ENCODE results near the gene ANXA6. TPM values are rescaled to one million over a fixed set of nuclear protein-coding genes. Genes with fewer than 3 reads are reported as not detected.
"Not testable (repeated sequence)": the region's sequence is repeated elsewhere in the genome, so short reads cannot be mapped to it uniquely, and the experiment has no call there.

The ANXA6 gene
- total RNA-seq, 1 donor from 2014 or later = 222 TPM

DNA sequence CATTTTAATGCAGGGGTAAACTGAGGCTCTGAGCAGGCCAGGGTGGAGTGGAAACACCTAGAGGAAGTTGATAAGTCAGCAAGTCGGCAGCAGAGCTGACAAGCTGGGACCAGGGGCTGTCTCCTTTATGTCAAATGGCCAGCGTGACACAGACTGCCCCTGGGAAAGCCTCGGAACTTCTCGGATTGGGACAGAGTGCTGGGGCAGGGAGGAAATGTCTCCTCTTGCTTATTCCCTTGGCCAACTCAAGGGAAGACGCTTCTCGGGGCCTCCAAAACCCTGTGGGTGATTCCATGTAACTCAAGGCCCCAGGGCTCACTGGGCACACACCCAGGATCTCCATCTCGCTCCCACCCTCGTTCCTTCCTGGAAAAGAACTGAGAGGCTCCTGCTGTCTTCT is 25.4 kb upstream of the ANXA6 start:
- ATAC-seq = no peak
- DNase-seq (ENCODE audit: missing footprints) = no peak
- intact Hi-C loops (cut with DNase I) = no loop called here

DNA sequence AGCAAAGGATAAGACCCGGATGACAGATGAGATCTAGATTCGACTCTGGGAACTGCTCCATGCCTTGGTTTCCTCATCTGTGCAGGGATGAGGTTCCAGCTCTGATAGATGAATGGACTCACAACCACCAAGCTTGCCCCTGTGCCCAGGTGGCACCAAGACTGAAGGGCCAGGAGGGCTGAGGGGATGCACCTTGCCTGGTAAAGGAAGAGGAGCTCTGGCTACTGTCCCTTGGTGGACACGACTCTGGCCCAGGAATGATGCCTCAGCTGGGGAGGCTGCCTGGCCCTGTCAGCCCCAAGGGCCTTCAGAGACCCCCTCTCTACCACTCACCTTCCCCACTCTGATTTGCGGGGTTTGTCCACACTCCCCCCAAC is 24.9 kb upstream of the ANXA6 start:
- intact Hi-C loops (cut with DNase I) = no loop called here
- ATAC-seq = no peak

DNA sequence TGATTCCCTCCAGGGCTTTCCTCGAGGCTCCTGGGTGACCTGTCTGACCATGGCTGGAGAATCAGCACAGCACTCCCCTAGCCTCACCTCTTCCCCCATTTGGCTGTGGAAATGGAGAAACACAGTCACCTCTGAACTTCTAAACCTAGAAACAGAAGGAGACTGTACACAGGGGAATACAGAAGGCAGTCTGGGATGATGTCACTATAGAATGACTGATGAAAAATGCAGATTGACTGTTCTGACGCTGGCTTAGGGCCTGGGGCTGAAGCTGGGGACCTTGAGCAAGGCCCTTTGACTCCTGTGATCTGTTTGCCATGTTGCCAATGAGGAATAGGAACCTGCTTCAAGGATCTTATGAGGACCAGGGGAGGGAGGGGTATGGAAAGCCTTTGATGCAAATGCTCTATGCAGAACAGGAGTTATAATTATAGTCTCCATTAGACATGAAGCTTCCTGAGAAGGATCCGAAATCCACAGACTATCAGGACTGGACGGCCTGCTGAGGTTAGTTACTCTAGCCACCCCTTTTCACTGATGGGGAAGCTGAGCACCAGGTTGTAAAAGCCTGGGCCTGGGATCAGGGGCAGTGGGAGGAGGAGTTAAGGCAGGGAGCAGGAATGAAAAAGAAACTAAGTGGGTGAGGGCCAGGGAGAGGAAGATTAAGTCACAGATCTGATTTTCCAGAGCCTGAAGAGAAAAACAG is 24.4 kb upstream of the ANXA6 start:
- no peak for DNase-seq (ENCODE audit: missing footprints)

More for the DNA sequence above, 24.9 kb upstream of the ANXA6 start:
- DNase-seq (ENCODE audit: missing footprints) = no peak

DNA sequence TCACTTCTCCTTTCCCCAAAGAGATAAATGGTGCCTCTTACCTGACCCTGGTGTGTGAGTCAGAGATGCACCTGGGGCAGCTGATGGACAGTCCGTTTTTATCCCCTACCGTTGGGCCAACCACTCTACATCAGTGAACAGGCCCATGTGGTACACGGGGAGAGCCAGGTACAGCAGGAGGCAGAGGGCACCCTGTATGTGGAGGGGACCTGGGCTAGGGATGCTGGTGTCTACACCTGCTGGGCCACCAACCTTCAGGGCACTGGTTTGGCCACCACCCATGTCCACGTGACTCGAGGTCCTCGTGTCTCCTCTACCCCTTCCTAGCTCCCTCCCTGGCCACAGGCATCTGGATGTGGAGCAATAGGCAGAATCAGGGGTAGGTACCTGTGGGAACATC is 22.7 kb upstream of the ANXA6 start:
- ATAC-seq (no peak), DNase-seq (ENCODE audit: missing footprints) (no peak)
- intact Hi-C loops (cut with DNase I) = no loop called here

More for the DNA sequence above, 24.4 kb upstream of the ANXA6 start:
- no peak for ATAC-seq
- intact Hi-C loops (cut with DNase I) = no loop called here

DNA sequence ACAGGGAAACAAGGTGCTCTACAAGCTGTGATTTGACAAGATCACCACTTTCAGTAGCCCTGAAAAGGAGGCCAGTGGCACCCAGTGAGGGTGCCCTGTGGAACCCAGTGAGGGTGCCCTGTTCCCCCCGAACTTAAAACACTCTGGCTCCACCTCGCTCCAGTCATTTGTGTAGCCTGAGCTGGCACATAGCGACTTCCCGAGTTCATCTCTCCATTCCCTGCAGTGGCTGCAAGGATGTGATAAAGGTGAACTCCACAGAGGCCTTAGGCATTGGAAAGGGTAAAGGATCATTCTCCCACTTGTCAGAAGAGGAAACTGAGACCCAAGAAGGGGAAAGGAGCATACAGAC is 21.9 kb upstream of the ANXA6 start:
- intact Hi-C loops (cut with DNase I) = no loop called here
- no peak for DNase-seq (ENCODE audit: missing footprints)
- no peak for ATAC-seq

DNA sequence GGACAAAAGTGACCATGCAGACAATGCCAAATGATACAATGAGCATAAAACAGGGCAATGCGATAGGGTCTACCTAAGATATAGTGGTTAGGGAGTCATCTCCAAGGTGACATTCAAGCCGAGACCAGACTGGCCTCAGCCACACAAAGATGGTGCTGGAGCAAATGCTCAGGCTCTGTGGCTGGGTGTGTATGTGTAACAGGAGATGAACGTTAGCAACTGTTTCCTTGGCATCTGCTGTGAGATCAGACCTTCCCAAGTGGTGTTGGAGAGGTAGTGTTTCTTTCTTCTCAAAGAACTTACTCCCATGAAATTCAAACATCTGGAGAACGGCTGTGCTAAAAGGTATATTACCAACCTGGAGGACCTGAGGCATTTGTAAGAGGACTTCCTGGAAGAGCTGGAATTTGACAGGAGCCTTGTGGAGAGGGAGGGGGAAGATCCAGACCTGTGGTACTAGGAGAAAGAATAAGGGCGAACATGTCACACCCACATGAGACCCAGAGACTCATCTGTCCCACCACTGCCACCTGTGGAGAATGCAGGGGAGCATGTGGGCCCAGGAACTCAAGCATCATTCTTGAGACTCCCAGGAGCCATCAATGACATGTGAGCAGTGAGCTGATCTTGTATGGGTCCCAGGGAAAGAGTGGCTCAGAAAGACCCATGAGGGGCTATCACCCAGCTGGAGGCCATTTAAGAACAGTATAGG is 21.4 kb upstream of the ANXA6 start:
- intact Hi-C loops (cut with DNase I) = no loop called here
- ATAC-seq (no peak), DNase-seq (ENCODE audit: missing footprints) (no peak)

DNA sequence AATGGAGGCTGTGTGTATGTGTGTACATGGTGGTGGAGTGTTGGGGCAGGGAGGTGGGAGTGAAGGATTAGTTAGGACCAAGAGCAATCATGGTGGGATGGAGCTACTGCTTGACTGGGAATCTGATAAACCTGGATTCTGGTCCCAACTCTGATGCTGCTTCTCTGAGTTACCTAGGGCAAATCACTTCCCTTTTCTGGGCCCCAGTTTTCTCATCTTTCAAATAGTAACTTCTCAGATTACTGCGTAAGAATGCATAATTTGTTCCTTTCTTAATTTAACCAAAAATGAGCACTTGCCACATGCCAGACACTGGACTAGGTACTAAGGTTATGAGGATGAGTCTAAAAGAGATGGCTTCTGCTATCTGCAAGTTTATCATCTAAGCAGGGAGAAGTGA is 20.8 kb upstream of the ANXA6 start:
- DNase-seq (ENCODE audit: missing footprints) = no peak
- intact Hi-C loops (cut with DNase I) = no loop called here
- ATAC-seq = no peak

DNA sequence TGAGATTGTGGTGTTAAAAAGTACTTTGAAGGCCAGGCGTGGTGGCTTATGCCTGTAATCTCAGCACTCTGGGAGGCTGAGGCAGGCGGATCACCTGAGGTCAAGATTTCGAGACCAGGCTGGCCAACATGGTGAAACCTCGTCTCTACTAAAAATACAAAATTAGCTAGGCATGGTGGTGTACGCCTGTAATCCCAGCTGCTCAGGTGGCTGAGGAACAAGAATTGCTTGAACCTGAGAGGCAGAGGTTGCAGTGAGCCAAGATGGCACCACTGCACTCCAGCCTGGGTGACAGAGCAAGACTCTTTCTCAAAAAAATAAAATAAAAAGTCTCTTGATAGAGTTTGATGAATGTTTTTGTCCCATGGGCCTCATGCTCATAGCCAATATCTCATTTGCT is 18.7 kb upstream of the ANXA6 start:
- DNase-seq (ENCODE audit: missing footprints); intact Hi-C loops (cut with DNase I); ATAC-seq: not testable (repeated sequence)

DNA sequence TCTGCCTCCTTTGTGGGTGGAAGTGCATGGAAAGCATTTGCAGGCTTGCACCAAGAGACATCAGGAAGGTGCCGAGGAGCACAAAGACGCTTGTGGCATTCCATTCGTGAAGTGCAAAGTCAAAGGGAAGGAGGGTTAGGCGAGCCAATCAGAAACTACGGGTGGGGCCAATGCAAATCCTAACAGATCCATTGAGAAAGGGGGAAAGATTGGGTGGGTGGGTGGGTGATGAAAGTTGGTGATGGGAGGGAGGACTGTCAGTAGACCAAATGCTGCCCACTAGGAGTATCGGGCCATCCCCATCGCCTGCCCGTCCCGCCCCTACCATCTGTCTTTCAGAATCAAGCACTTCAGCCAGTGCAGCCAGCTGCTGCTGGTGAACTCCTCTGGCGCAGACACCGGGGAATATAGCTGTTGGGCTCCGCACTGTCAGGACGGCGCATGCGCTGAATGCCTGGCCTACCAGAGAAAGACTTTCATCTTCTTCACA is 17.1 kb upstream of the ANXA6 start:
- no peak for ATAC-seq
- no peak for DNase-seq (ENCODE audit: missing footprints)
- intact Hi-C loops (cut with DNase I) = no loop called here

DNA sequence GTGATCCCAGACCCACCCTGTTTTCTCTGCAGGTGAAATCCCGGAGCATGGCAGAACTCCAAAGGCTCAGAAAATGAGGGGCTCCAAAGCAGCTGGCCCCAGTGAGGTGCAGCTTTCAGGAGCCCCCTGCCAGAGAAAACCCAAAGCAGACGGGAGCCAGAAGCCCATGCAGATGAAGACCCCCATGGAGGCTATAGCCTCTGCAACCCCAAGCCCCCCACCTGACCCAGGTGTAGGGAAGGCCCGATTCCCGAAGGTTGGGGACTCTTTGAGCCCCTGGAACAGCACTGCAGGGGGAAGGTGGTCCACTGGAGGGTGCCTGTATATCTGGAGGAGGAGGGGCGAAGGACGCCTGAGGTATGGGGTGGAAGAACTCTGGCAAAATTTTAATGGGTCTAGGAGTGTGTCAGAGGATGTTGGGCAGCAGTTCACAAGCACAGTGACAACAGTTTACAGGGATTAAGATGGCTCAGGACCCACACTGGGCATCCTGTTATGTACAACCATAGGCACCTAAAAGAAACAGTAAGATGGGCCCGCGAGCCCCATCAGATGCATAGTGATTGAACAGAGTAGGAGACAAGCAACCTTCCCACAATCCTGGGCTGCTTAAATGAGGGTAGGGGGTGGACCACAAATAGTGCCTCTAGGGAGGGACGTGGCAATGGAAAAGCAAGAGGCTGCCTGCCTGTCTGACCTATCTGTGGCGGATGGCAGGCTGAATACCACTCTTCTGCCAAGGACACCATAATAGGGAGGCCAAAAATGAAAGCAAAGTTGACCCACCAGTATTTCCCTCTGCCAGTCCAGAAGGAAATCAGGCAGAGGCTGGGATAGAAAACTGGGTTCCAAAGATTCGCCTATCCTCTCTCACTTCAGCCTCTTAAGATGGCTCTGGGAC is 16.4 kb upstream of the ANXA6 start:
- intact Hi-C loops (cut with DNase I) = no loop called here
- no peak for DNase-seq (ENCODE audit: missing footprints)
- peak; percentile 21 for ATAC-seq

DNA sequence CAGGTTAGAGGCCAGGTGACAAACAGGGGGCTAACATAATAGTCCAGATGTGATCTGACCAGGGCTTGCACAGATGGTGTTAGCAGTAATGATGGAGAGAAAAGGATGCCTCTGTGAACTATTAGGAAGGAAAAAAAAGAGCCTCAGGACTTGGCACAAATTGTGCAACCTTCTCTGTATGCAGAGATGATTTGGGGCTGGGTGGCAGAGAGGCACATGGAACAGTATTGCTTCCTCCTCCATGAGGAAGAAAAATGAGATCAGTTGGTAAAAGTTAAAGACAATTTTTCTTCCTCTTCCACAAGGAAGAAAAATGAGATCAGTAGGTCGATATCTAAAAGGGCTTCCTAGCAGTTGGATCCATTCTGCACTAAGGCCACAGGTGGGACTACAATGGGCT is 13.9 kb upstream of the ANXA6 start:
- no peak for ATAC-seq
- DNase-seq (ENCODE audit: missing footprints) = no peak
- intact Hi-C loops (cut with DNase I) = no loop called here

DNA sequence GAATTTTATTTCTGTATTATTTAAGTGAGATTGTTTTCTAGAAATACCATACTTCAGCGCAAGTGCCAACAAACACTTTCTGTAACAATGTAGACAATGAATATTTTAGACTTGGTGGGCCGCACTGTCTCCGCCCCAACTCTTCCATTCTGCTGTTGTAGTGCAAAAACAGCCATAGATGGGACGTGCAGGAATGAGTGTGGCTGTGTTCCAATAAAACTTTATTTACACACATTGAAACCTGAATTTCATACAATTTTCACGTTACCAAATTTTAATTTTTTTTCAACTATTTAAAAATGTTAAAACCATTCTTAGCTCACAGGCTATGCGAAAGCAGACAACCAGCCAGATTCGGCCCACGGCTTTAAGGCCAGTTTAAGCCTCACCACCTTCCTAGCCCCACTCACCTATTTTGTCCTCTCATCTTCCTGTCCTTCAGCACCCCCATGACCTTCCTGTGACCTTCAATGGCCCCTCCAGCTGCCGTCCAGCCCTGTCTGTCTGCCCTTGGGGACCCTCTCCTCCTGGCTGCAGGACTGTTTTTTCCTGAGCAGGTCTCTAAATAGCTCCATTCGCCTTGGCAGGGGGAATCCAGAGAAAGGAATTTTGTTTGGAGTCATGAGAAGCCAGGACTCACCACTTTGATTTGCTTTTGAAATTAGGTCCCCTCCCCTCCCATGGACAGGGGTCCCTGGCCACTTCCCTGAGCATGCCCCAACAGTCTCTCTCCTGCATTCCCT is 11.2 kb upstream of the ANXA6 start:
- DNase-seq (ENCODE audit: missing footprints) (no peak), ATAC-seq (no peak)
- intact Hi-C loops (cut with DNase I) = loop anchor here (5.0 kb wide), 2 partner anchors 166 to 366 kb away; no protein-coding TSS in a partner anchor

DNA sequence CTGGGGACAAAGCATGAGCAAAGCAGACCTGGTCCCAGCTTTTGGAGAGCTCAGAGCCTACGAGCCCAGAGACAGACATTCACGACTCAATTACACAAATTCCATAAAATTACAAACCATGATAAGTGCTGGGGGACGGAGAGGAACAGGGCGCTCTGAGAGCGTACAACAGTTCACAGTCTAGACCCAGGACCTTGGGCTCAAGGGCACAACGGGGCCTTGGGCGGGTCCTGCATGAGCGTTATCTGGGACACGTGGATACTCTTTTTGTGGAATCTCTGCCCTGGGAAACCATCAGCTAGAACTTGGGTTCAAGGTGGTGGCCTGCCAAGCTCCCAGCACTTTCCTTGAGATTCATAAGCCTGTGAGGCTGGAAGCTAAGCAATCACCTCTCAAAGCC is 9.4 kb upstream of the ANXA6 start:
- intact Hi-C loops (cut with DNase I) = loop anchor here (5.0 kb wide), 2 partner anchors 165 to 365 kb away; no protein-coding TSS in a partner anchor
- no peak for ATAC-seq

DNA sequence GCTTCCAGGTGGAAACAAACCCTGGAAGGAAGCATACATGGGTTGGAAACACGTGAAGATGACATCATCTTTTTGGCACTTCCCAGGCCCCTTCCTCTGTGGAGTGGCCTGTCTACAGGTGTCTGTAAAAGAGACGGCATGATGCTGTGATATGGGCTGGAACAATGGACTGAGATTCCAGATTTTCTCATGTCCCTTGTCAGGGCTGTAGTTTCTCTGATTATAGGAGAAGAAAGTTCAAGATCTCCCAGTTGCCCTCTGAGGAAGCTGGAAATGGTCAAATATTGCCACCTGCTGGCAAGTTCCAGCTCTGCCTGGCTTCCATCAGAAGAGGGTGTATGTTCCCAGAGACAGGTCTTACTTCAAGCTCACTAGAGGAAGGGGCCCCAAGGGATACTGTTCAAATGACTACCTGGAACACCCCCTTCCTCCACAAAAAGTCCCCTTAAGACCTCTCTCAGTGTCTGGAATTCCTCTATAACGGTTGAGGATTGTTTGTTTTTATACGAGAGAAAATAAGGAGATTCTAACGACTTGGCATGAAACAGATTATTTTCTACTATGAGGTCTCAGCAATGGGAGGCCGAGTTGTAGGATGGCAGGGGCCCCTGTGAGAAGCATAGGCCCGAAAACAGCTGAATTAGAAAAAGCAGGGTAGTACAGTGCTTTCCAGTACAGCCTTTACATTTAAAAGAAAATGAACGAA is 7.3 kb upstream of the ANXA6 start:
- intact Hi-C loops (cut with DNase I) = loop anchor here (1.0 to 5.0 kb wide), 5 partner anchors 39 to 363 kb away; no protein-coding TSS in a partner anchor

More for the DNA sequence above, 9.4 kb upstream of the ANXA6 start:
- DNase-seq (ENCODE audit: missing footprints) = no peak

DNA sequence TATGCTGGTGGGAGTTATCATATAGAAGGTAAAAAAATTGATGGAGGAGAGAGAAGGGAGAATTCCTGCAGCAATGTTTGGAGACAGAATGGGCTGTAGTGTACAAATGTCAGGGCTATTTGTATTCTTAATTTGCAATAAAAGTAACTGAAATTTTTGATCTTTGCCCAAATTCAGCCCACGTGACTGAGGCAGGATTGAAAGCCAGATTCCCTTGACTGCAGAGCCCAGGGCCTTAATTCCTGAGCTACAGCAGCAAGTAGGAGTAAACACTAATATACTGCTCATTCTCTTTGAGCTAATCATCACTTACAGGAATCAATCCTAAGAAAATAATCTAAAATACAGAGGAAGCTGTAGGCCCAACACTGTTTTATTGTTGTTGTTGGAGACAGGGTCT is 5.2 kb upstream of the ANXA6 start:
- no peak for DNase-seq (ENCODE audit: missing footprints)
- intact Hi-C loops (cut with DNase I) = loop anchor here (5.0 kb wide), 1 partner anchor 110 kb away; no protein-coding TSS in a partner anchor
- ATAC-seq = no peak

More for the DNA sequence above, 7.3 kb upstream of the ANXA6 start:
- DNase-seq (ENCODE audit: missing footprints) (no peak), ATAC-seq (peak; percentile 84)

DNA sequence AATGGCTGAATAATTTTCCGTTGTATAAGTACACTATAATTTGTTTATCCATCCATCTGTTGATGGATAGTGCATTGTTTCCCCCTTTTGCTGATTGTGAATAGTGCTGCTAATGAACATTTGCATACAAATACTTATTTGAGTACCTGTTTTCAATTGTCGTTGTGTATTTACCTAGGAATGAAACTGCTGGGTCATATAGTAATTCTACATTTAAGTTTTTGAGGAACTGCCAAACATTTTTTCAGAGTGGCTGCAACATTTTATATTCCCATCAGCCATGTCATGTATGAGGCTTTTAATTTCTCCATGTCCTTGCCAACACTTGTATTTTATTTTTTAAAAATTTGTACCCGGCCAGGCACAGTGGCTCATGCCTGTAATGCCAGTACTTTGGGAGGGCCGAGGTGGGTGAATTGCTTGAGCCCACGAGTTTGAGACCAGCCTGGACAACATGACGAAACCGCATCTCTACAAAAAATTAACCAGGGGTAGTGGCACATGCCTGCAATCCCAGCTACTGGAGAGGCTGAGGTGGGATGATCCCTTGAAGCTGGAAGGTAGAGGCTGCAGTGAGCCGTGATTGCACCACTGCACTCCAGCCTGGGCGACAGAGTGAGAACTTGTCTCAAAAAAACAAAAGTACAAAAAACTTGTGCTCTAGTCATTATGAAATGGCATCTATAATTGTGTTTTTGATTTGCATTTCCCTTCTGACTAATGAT is 2.2 kb upstream of the ANXA6 start:
- intact Hi-C loops (cut with DNase I) = loop anchor here (5.0 kb wide), 2 partner anchors 62 to 108 kb away; partner anchors contain the start of gene CCDC69
- ATAC-seq (no peak), DNase-seq (ENCODE audit: missing footprints) (no peak)

DNA sequence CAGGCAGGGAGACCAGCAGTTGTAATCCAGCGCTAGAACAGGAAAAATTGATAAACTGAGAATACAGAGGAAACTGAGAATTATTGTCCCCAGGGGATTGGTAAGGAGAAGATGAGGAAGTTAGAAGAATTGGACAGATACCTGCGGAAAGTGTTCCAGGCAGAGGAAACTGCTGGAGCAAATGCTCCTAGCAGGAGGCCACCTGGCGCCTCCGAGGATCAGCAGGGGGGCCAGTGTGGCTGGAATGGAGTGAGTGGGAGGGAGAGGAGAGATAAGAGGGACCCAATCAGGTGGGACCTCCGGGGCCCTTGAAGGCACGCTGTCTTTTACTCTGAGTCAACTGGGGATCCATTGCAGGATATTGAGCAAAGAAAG is 695 bp upstream of the ANXA6 start:
- DNase-seq (ENCODE audit: missing footprints) = no peak
- intact Hi-C loops (cut with DNase I) = loop anchor here (5.0 kb wide), 1 partner anchor 64 kb away; the partner anchor contains the start of gene CCDC69
- ATAC-seq = no peak
